Astrocyte (in vitro differentiated cells and primary cell): ENCODE data around the gene USP30. TPM values are rescaled to one million over a fixed set of nuclear protein-coding genes. Genes with fewer than 3 reads are reported as not detected.

Experiments used
- DNase-seq: peaks from one replicate; pipeline ENCODE4 v3.0.0-alpha.2; 2010; ENCODE audit warnings: low read depth
- FAIRE-seq: peaks from 2 replicates; lab custom pipeline; 2011; peaks lifted over from hg19 to GRCh38; lab: Jason Lieb, UNC
- H2AFZ ChIP-seq: 2 replicates; pipeline ENCODE4 v1.6.0; 2012; ENCODE audit warnings: low read depth, low read length, inconsistent platforms
- H3K27ac ChIP-seq: 2 replicates; pipeline ENCODE4 v1.5.1; 2011; ENCODE audit warnings: low read depth, low read length, inconsistent platforms
- H3K27me3 ChIP-seq: 2 replicates; pipeline ENCODE4 v1.6.0; 2011; ENCODE audit warnings: low read length, inconsistent platforms; ENCODE audit not compliant: insufficient read depth
- H3K36me3 ChIP-seq: 2 replicates; pipeline ENCODE4 v1.5.1; 2011; ENCODE audit warnings: low read length, inconsistent platforms; ENCODE audit not compliant: insufficient read depth
- H3K4me1 ChIP-seq: 2 replicates; pipeline ENCODE4 v1.5.1; 2011; ENCODE audit warnings: low read length, inconsistent platforms; ENCODE audit not compliant: insufficient read depth
- H3K4me2 ChIP-seq: 2 replicates; pipeline ENCODE4 v1.6.0; 2012; ENCODE audit warnings: low read length, inconsistent platforms
- H3K4me3 ChIP-seq: 2 replicates; pipeline ENCODE4 v1.5.1; 2011; ENCODE audit warnings: low read depth, mild to moderate bottlenecking, low read length, inconsistent platforms; ENCODE audit not compliant: insufficient read depth
- H3K79me2 ChIP-seq: 2 replicates; pipeline ENCODE4 v1.6.0; 2012; ENCODE audit warnings: mild to moderate bottlenecking, low read length, inconsistent platforms; ENCODE audit not compliant: insufficient read depth
- H3K9ac ChIP-seq: 2 replicates; pipeline ENCODE4 v1.6.0; 2012; ENCODE audit warnings: mild to moderate bottlenecking, low read length, inconsistent platforms
- H3K9me3 ChIP-seq: 2 replicates; pipeline ENCODE4 v1.5.1; 2012; ENCODE audit warnings: low read depth, mild to moderate bottlenecking, low read length, inconsistent platforms; ENCODE audit not compliant: insufficient read depth
- H4K20me1 ChIP-seq: 2 replicates; pipeline ENCODE4 v1.6.0; 2012; ENCODE audit warnings: low read length, inconsistent platforms; ENCODE audit not compliant: insufficient read depth
- H3K27ac Mint-ChIP-seq: one replicate; pipeline ENCODE4 v1.8.0; 2021; ENCODE audit warnings: mild to moderate bottlenecking, mixed read lengths; ENCODE audit not compliant: unreplicated experiment
- H3K27me3 Mint-ChIP-seq: one replicate; pipeline ENCODE4 v1.8.0; 2021; ENCODE audit warnings: low read depth, mixed read lengths; ENCODE audit not compliant: unreplicated experiment
- H3K36me3 Mint-ChIP-seq: one replicate; pipeline ENCODE4 v1.8.0; 2021; ENCODE audit warnings: low read depth, mixed read lengths; ENCODE audit not compliant: unreplicated experiment
- H3K4me1 Mint-ChIP-seq: one replicate; pipeline ENCODE4 v1.8.0; 2021; ENCODE audit warnings: low read depth, mixed read lengths; ENCODE audit not compliant: unreplicated experiment
- H3K4me3 Mint-ChIP-seq: one replicate; pipeline ENCODE4 v1.8.0; 2021; ENCODE audit warnings: mild to moderate bottlenecking, moderate library complexity, mixed read lengths; ENCODE audit not compliant: unreplicated experiment
- H3K9me3 Mint-ChIP-seq: one replicate; pipeline ENCODE4 v1.8.0; 2021; ENCODE audit warnings: mild to moderate bottlenecking, mixed read lengths; ENCODE audit not compliant: unreplicated experiment
- CTCF ChIP-seq: IDR thresholded peaks from 2 replicates; pipeline ENCODE4 v1.5.1; 2011; ENCODE audit warnings: low read depth, mild to moderate bottlenecking, inconsistent platforms, low read length, moderate library complexity; ENCODE audit not compliant: insufficient read depth
- EZH2 ChIP-seq: IDR thresholded peaks from 2 replicates; pipeline ENCODE4 v1.6.1; 2012; ENCODE audit warnings: mild to moderate bottlenecking, low read length, inconsistent platforms; ENCODE audit not compliant: insufficient read depth
- total RNA-seq: library from RNA; stranded (reverse); gene quantifications from 2 replicates; pipeline ENCODE4 v1.2.1, GENCODE V29; 2021

The USP30 gene
- total RNA-seq, 1 donor from 2014 or later, result 12.1 TPM

- TF ChIP-seq EZH2, result no peak
- no peak for TF ChIP-seq CTCF
- H3K9me3 ChIP-seq, result no peaks in the 10 kb centered on the region
- Mint-ChIP-seq H3K27ac (no peak overlapping the region), H3K27me3 (no peaks in the 10 kb centered on the region), H3K4me1 (peaks cover 13% of the 10 kb centered on the region), H3K9me3 (no peaks in the 10 kb centered on the region), H3K4me3 (no peak overlapping the region), H3K36me3 (peaks cover 3% of the 10 kb centered on the region)
- H3K27ac ChIP-seq, result no peak overlapping the region
- no peak overlapping the region for H3K9ac ChIP-seq
- no peak for DNase-seq
- no peaks in the 10 kb centered on the region for H3K27me3 ChIP-seq
- H3K4me2 ChIP-seq, result no peak overlapping the region
- no peak overlapping the region for H2AFZ ChIP-seq
- no peaks in the 10 kb centered on the region for H3K79me2 ChIP-seq
- H3K4me1 ChIP-seq, result peaks cover 9% of the 10 kb centered on the region
- peaks cover 7% of the 10 kb centered on the region for H3K36me3 ChIP-seq
- no peak overlapping the region for H3K4me3 ChIP-seq
- H4K20me1 ChIP-seq, result no peaks in the 10 kb centered on the region
- no peak for FAIRE-seq
These were observed 60.5 kb downstream of the USP30 start for GRCh38 chr12:109112720-109113465.

GRCh38 chr12:109113661-109114321 lies 61.4 kb downstream of the USP30 start:
- H3K4me1 ChIP-seq, result peaks cover 9% of the 10 kb centered on the region
- H3K27me3 ChIP-seq, result no peaks in the 10 kb centered on the region
- no peaks in the 10 kb centered on the region for H3K36me3 ChIP-seq
- H3K4me2 ChIP-seq, result no peak overlapping the region
- H3K4me3 ChIP-seq, result no peak overlapping the region
- no peak overlapping the region for H3K27ac ChIP-seq
- H4K20me1 ChIP-seq, result no peaks in the 10 kb centered on the region
- no peak overlapping the region for H3K9ac ChIP-seq
- H3K9me3 Mint-ChIP-seq, result no peaks in the 10 kb centered on the region
- H3K27ac Mint-ChIP-seq, result no peak overlapping the region
- no peak overlapping the region for H3K4me3 Mint-ChIP-seq
- peaks cover 13% of the 10 kb centered on the region for H3K4me1 Mint-ChIP-seq
- no peaks in the 10 kb centered on the region for H3K79me2 ChIP-seq
- TF ChIP-seq CTCF (no peak), EZH2 (no peak)
- no peak overlapping the region for H2AFZ ChIP-seq
- no peak for FAIRE-seq
- no peaks in the 10 kb centered on the region for H3K9me3 ChIP-seq
- DNase-seq, result no peak
- peaks cover 3% of the 10 kb centered on the region for H3K36me3 Mint-ChIP-seq
- H3K27me3 Mint-ChIP-seq, result no peaks in the 10 kb centered on the region

DNA sequence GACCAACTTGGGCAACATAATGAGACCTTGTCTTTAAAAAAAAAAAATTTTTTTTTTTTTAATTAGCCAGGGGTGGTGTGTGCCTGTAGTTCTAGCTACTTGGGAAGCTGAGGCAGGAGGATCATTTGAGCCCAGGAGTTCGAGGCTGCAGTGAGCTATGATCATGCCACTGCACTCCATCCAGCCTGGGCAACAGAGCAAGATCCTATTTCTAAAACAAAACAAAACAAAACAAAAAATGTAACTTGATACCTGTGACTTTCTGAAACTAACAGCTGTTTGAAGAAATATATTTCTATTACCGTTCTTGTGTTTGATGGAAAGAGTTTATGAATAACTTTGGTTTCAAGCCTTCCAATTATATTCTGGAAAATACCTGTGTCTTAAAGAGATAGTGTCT lies 62.3 kb downstream of the USP30 start:
- no peak overlapping the region for H3K9ac ChIP-seq
- no peaks in the 10 kb centered on the region for H4K20me1 ChIP-seq
- no peaks in the 10 kb centered on the region for H3K79me2 ChIP-seq
- peaks cover 9% of the 10 kb centered on the region for H3K4me1 ChIP-seq
- no peak overlapping the region for H3K27ac Mint-ChIP-seq
- H3K4me2 ChIP-seq, result no peak overlapping the region
- no peak overlapping the region for H2AFZ ChIP-seq
- no peak overlapping the region for H3K4me3 Mint-ChIP-seq
- H3K36me3 Mint-ChIP-seq, result no peaks in the 10 kb centered on the region
- no peak overlapping the region for H3K4me3 ChIP-seq
- no peaks in the 10 kb centered on the region for H3K9me3 Mint-ChIP-seq
- peaks cover 13% of the 10 kb centered on the region for H3K4me1 Mint-ChIP-seq
- FAIRE-seq (no peak), DNase-seq (no peak)
- H3K27me3 Mint-ChIP-seq, result no peaks in the 10 kb centered on the region
- no peak for TF ChIP-seq EZH2
- no peak for TF ChIP-seq CTCF
- no peak overlapping the region for H3K27ac ChIP-seq
- H3K36me3 ChIP-seq, result no peaks in the 10 kb centered on the region
- no peaks in the 10 kb centered on the region for H3K9me3 ChIP-seq
- no peaks in the 10 kb centered on the region for H3K27me3 ChIP-seq
